Caco-2 (cell line): ENCODE data around the gene ABHD11. TPM values are rescaled to one million over a fixed set of nuclear protein-coding genes. Genes with fewer than 3 reads are reported as not detected.

Experiments
- BruUV-seq: library from RNA; stranded (reverse); fragments of 400-500 nt; replicated peaks from 2 replicates; lab custom pipeline; 2021; lab: Mats Ljungman, UMichigan
- CTCF ChIA-PET: fragments of 300-600 bp; sonication (Branson Sonifier 250); formaldehyde crosslinking; loops from one replicate; lab custom pipeline; 2022; ENCODE audit warnings: antibody characterized with exemption; lab: Charles Lee
- POLR2A ChIA-PET: fragments of 300-600 bp; sonication (Branson Sonifier 250); formaldehyde crosslinking; loops from one replicate; lab custom pipeline; 2022; ENCODE audit warnings: antibody characterized with exemption; lab: Charles Lee
- DNase-seq, 2 experiments: peaks; one replicate each; pipeline versions ENCODE4 v3.0.0 to v3.0.0-alpha.2; 2020 to 2022
- H3K27me3 ChIP-seq: replicated peaks from 2 replicates; pipeline ENCODE4 v1.6.0; 2011; ENCODE audit warnings: low read length; ENCODE audit not compliant: control insufficient read depth, insufficient read depth
- H3K36me3 ChIP-seq: 2 replicates; pipeline ENCODE4 v1.5.1; 2011; ENCODE audit warnings: low read length; ENCODE audit not compliant: control insufficient read depth, insufficient read depth
- H3K4me1 ChIP-seq: fragments of 250-450 bp; sonication (Bioruptor Pico); 2 replicates; pipeline ENCODE4 v1.5.1; 2020; ENCODE audit warnings: mild to moderate bottlenecking
- H3K4me3 ChIP-seq: 2 replicates; pipeline ENCODE4 v1.5.1; 2011; ENCODE audit warnings: low read depth, mild to moderate bottlenecking, control low read depth, low read length
- H3K9me3 ChIP-seq: fragments of 250-450 bp; sonication (Bioruptor Pico); 2 replicates; pipeline ENCODE4 v1.5.1; 2020; ENCODE audit warnings: mild to moderate bottlenecking, moderate library complexity
- H3K27ac Mint-ChIP-seq: one replicate; pipeline ENCODE4 v1.8.0; 2022; ENCODE audit warnings: mixed read lengths; ENCODE audit not compliant: unreplicated experiment
- H3K27me3 Mint-ChIP-seq: one replicate; pipeline ENCODE4 v1.8.0; 2022; ENCODE audit warnings: mixed read lengths; ENCODE audit not compliant: insufficient read depth, unreplicated experiment
- H3K36me3 Mint-ChIP-seq: one replicate; pipeline ENCODE4 v1.8.0; 2022; ENCODE audit warnings: mild to moderate bottlenecking, mixed read lengths; ENCODE audit not compliant: insufficient read depth, unreplicated experiment
- H3K4me1 Mint-ChIP-seq: one replicate; pipeline ENCODE4 v1.8.0; 2022; ENCODE audit warnings: low read depth, mixed read lengths; ENCODE audit not compliant: unreplicated experiment
- H3K4me3 Mint-ChIP-seq: one replicate; pipeline ENCODE4 v1.8.0; 2022; ENCODE audit warnings: mild to moderate bottlenecking, moderate library complexity, mixed read lengths; ENCODE audit not compliant: unreplicated experiment
- H3K9me3 Mint-ChIP-seq: one replicate; pipeline ENCODE4 v1.8.0; 2022; ENCODE audit warnings: mixed read lengths; ENCODE audit not compliant: unreplicated experiment
- CTCF ChIP-seq, 2 experiments: fragments of 200-600 bp in 1 of 2; IDR thresholded peaks; 1 replicate in 1 of 2; 2 replicates in 1 of 2; pipeline versions ENCODE4 v1.5.1 to v1.8.0; 2011 to 2022; ENCODE audit warnings: antibody characterized with exemption in 1 of 2, control low read depth in 1 of 2, inconsistent platforms in 1 of 2, low read depth in 1 of 2, low read length in 1 of 2, mild to moderate bottlenecking in 1 of 2, moderate library complexity in 1 of 2; ENCODE audit not compliant: insufficient read depth in 1 of 2, severe bottlenecking in 1 of 2, unreplicated experiment in 1 of 2
- intact Hi-C: fragments of 100-400 bp; cut with micrococcal nuclease; formaldehyde crosslinking; loops from one replicate; pipeline ENCODE4 v1.10.0; 2022; ENCODE audit not compliant: unreplicated experiment
- total RNA-seq: library from RNA; stranded (reverse); gene quantifications from 2 replicates; pipeline ENCODE4 v1.2.3, GENCODE V29; 2022

ABHD11 gene
- total RNA-seq, 1 experiment from 2014 or later, result 38.9 TPM

- intact Hi-C loops, result no loop called here
- no TSS peak for BruUV-seq
- ChIA-PET POLR2A (interaction anchor here (1.3 to 6.5 kb wide), 3 partner anchors 28 to 185 kb away, joined by 3 to 127 read pairs (median 4); partner anchors contain the start of genes CLDN3 and CLDN4), CTCF (interaction anchor here (0.7 to 1.3 kb wide), 2 partner anchors 113 to 216 kb away, joined by 4 to 7 read pairs; no protein-coding TSS in a partner anchor)
- Mint-ChIP-seq H3K36me3 (peaks cover 60% of the 10 kb centered on the region), H3K27ac (peak overlapping the region; percentile 100), H3K27me3 (no peaks in the 10 kb centered on the region), H3K4me1 (peaks cover 31% of the 10 kb centered on the region), H3K9me3 (no peaks in the 10 kb centered on the region), H3K4me3 (peak overlapping the region; percentile 70)
- Histone ChIP-seq H3K27me3 (no peaks in the 10 kb centered on the region), H3K36me3 (peaks cover 7% of the 10 kb centered on the region), H3K4me3 (no peak overlapping the region), H3K9me3 (no peaks in the 10 kb centered on the region), H3K4me1 (peaks cover 47% of the 10 kb centered on the region)
- DNase-seq, result peak; percentile 67 to 80
- no peak for TF ChIP-seq CTCF (IDR thresholded peaks at IDR 0.05; ENCODE audit: insufficient read depth in 1 of 2, low read depth in 1 of 2, low read length in 1 of 2, severe bottlenecking in 1 of 2, unreplicated experiment in 1 of 2)
Observed at GRCh38 chr7:73741600-73741999, 3.0 kb upstream of the ABHD11 start.

GRCh38 chr7:73740771-73741170 lies 2.2 kb upstream of the ABHD11 start:
- H3K36me3 ChIP-seq, result peaks cover 8% of the 10 kb centered on the region
- H3K4me3 ChIP-seq, result no peak overlapping the region
- H3K4me1 Mint-ChIP-seq, result peaks cover 23% of the 10 kb centered on the region
- no peaks in the 10 kb centered on the region for H3K27me3 Mint-ChIP-seq
- BruUV-seq, result no TSS peak
- TF ChIP-seq CTCF (IDR thresholded peaks at IDR 0.05; ENCODE audit: insufficient read depth in 1 of 2, low read depth in 1 of 2, low read length in 1 of 2, severe bottlenecking in 1 of 2, unreplicated experiment in 1 of 2), result no peak
- H3K4me3 Mint-ChIP-seq, result peak overlapping the region; percentile 33
- ChIA-PET CTCF (interaction anchor here (1.3 kb wide), 1 partner anchor 112 kb away, joined by 7 read pairs; no protein-coding TSS in a partner anchor), POLR2A (interaction anchor here (0.6 to 6.5 kb wide), 4 partner anchors 29 to 172 kb away, joined by 3 to 127 read pairs (median 4); partner anchors contain the start of genes CLDN3, CLDN4 and METTL27)
- H3K36me3 Mint-ChIP-seq, result peaks cover 60% of the 10 kb centered on the region
- intact Hi-C loops, result no loop called here
- peak in 1 of 2 experiments; percentile 69 for DNase-seq
- H3K4me1 ChIP-seq, result peaks cover 45% of the 10 kb centered on the region
- no peaks in the 10 kb centered on the region for H3K9me3 ChIP-seq
- peak overlapping the region; percentile 100 for H3K27ac Mint-ChIP-seq
- H3K27me3 ChIP-seq, result no peaks in the 10 kb centered on the region
- H3K9me3 Mint-ChIP-seq, result no peaks in the 10 kb centered on the region

GRCh38 chr7:73740212-73740611 lies 1.6 kb upstream of the ABHD11 start:
- Mint-ChIP-seq H3K27ac (peak overlapping the region; percentile 100), H3K4me3 (peak overlapping the region; percentile 33), H3K4me1 (peaks cover 23% of the 10 kb centered on the region), H3K27me3 (no peaks in the 10 kb centered on the region), H3K9me3 (no peaks in the 10 kb centered on the region), H3K36me3 (peaks cover 66% of the 10 kb centered on the region)
- Histone ChIP-seq H3K36me3 (peaks cover 9% of the 10 kb centered on the region), H3K4me1 (peaks cover 45% of the 10 kb centered on the region), H3K4me3 (no peak overlapping the region), H3K9me3 (no peaks in the 10 kb centered on the region), H3K27me3 (no peaks in the 10 kb centered on the region)
- no peak for TF ChIP-seq CTCF (IDR thresholded peaks at IDR 0.05; ENCODE audit: insufficient read depth in 1 of 2, low read depth in 1 of 2, low read length in 1 of 2, severe bottlenecking in 1 of 2, unreplicated experiment in 1 of 2)
- ChIA-PET CTCF (interaction anchor here (0.9 to 1.3 kb wide), 2 partner anchors 89 to 111 kb away, joined by 3 to 7 read pairs; no protein-coding TSS in a partner anchor), POLR2A (interaction anchor here (0.6 to 6.5 kb wide), 3 partner anchors 24 to 171 kb away, joined by 3 to 127 read pairs (median 3); partner anchors contain the start of gene CLDN4)
- intact Hi-C loops, result no loop called here
- BruUV-seq, result no TSS peak
- DNase-seq, result no peak
